Karpas-422 (cell line): ENCODE results near the gene BPGM. TPM values are rescaled to one million over a fixed set of nuclear protein-coding genes. Genes with fewer than 3 reads are reported as not detected.
A peak's percentile ranks its signal among the peaks of the same experiment; 100 is the strongest.
"Not testable (repeated sequence)": the region's sequence is repeated elsewhere in the genome, so short reads cannot be mapped to it uniquely, and the experiment has no call there.

Experiments used
- DNase-seq: peaks from one replicate; pipeline ENCODE4 v3.0.0-alpha.2; 2015
- H2AFZ ChIP-seq: fragments of 200-600 bp; sonication (generic); 2 replicates; pipeline ENCODE4 v1.6.1; 2014; ENCODE audit warnings: antibody characterized with exemption, low read length, mixed read lengths
- H3K27ac ChIP-seq: fragments of 200-600 bp; sonication (generic); 2 replicates; pipeline ENCODE4 v1.5.1; 2014; ENCODE audit warnings: mild to moderate bottlenecking, low read length, moderate library complexity
- H3K27me3 ChIP-seq: fragments of 200-600 bp; sonication (generic); 2 replicates; pipeline ENCODE4 v1.6.1; 2014; ENCODE audit warnings: low read length, mixed read lengths
- H3K36me3 ChIP-seq: fragments of 200-600 bp; sonication (generic); 2 replicates; pipeline ENCODE4 v1.6.1; 2014; ENCODE audit warnings: low read length, mixed read lengths; ENCODE audit not compliant: insufficient read depth
- H3K4me1 ChIP-seq: fragments of 200-600 bp; sonication (generic); 2 replicates; pipeline ENCODE4 v1.6.1; 2014; ENCODE audit warnings: mild to moderate bottlenecking, low read length, mixed read lengths
- H3K4me2 ChIP-seq: fragments of 200-600 bp; sonication (generic); 2 replicates; pipeline ENCODE4 v1.6.1; 2014; ENCODE audit warnings: low read length, low read depth, mild to moderate bottlenecking; ENCODE audit not compliant: poor library complexity, severe bottlenecking
- H3K4me3 ChIP-seq: fragments of 200-600 bp; sonication (generic); 2 replicates; pipeline ENCODE4 v1.5.1; 2014; ENCODE audit warnings: mild to moderate bottlenecking, antibody characterized with exemption, low read length, mixed read lengths
- H3K79me2 ChIP-seq: fragments of 200-600 bp; sonication (generic); 2 replicates; pipeline ENCODE4 v1.6.1; 2014; ENCODE audit warnings: mild to moderate bottlenecking, low read length, mixed read lengths
- H3K9ac ChIP-seq: fragments of 200-600 bp; sonication (generic); 2 replicates; pipeline ENCODE4 v1.6.0; 2014; ENCODE audit warnings: low read length
- H3K9me2 ChIP-seq: fragments of 200-600 bp; sonication (generic), shearing (Covaris generic); replicated peaks from 2 replicates; pipeline ENCODE4 v1.6.0; 2014; ENCODE audit warnings: mild to moderate bottlenecking, low read length, moderate library complexity; ENCODE audit not compliant: insufficient read depth
- H3K9me3 ChIP-seq: fragments of 300-700, 200-600 bp; sonication (generic); 2 replicates; pipeline ENCODE4 v1.6.1; 2014; ENCODE audit warnings: low read length, mixed read lengths
- H4K20me1 ChIP-seq: fragments of 200-600 bp; sonication (generic); 2 replicates; pipeline ENCODE4 v1.6.1; 2014; ENCODE audit warnings: mild to moderate bottlenecking, antibody characterized with exemption, low read length, low read depth; ENCODE audit not compliant: insufficient read depth
- total RNA-seq: library from RNA; depleted of rRNA; stranded (reverse); fragments of >200 nt; shearing (Covaris generic); gene quantifications from 2 replicates; pipeline ENCODE4 v1.2.3, GENCODE V29; 2014; ENCODE audit warnings: low replicate concordance

BPGM gene
- total RNA-seq, 1 experiment from 2014 or later: 11.1 TPM

GRCh38 chr7:134637441-134637840 is 9.2 kb upstream of the BPGM start:
- H3K9me3 ChIP-seq: no peaks in the 10 kb centered on the region
- no peak overlapping the region for H3K4me3 ChIP-seq
- no peaks in the 10 kb centered on the region; the same call in 1 of the 2 replicates for H3K4me1 ChIP-seq
- no peaks in the 10 kb centered on the region for H3K27me3 ChIP-seq
- no peak for DNase-seq
- no peaks in the 10 kb centered on the region for H3K36me3 ChIP-seq
- no peak overlapping the region for H3K9ac ChIP-seq
- H4K20me1 ChIP-seq: no peaks in the 10 kb centered on the region
- H3K79me2 ChIP-seq: no peaks in the 10 kb centered on the region
- H3K4me2 ChIP-seq: no peak overlapping the region
- no peak overlapping the region for H2AFZ ChIP-seq
- H3K9me2 ChIP-seq: no peaks in the 10 kb centered on the region
- H3K27ac ChIP-seq: no peak overlapping the region

GRCh38 chr7:134637934-134638719 is 8.5 kb upstream of the BPGM start:
- no peaks in the 10 kb centered on the region; the same call in 1 of the 2 replicates for H3K4me1 ChIP-seq
- H3K36me3 ChIP-seq: no peaks in the 10 kb centered on the region
- H4K20me1 ChIP-seq: no peaks in the 10 kb centered on the region
- no peaks in the 10 kb centered on the region for H3K9me3 ChIP-seq
- no peaks in the 10 kb centered on the region for H3K79me2 ChIP-seq
- no peaks in the 10 kb centered on the region for H3K27me3 ChIP-seq
- H3K4me2 ChIP-seq: no peak overlapping the region
- no peak for DNase-seq
- H3K27ac ChIP-seq: no peak overlapping the region
- H3K9ac ChIP-seq: no peak overlapping the region
- no peak overlapping the region for H2AFZ ChIP-seq
- H3K4me3 ChIP-seq: no peak overlapping the region
- H3K9me2 ChIP-seq: no peaks in the 10 kb centered on the region

- Histone ChIP-seq H3K27ac (no peak overlapping the region), H3K9me3 (no peaks in the 10 kb centered on the region), H2AFZ (no peak overlapping the region), H4K20me1 (no peaks in the 10 kb centered on the region), H3K36me3 (no peaks in the 10 kb centered on the region), H3K27me3 (no peaks in the 10 kb centered on the region), H3K4me3 (no peak overlapping the region), H3K9ac (no peak overlapping the region), H3K4me2 (no peak overlapping the region), H3K79me2 (no peaks in the 10 kb centered on the region), H3K4me1 (no peaks in the 10 kb centered on the region; the same call in 1 of the 2 replicates), H3K9me2 (no peaks in the 10 kb centered on the region)
- DNase-seq: no peak
Measured at GRCh38 chr7:134639061-134639460, 7.6 kb upstream of the BPGM start.

GRCh38 chr7:134639683-134640279 is 6.9 kb upstream of the BPGM start:
- Histone ChIP-seq H3K27ac (no peak overlapping the region), H2AFZ (no peak overlapping the region), H3K9ac (no peak overlapping the region)

GRCh38 chr7:134640842-134641715 is 5.6 kb upstream of the BPGM start:
- Histone ChIP-seq H3K9me3 (no peaks in the 10 kb centered on the region), H3K9me2 (no peaks in the 10 kb centered on the region), H3K4me2 (no peak overlapping the region), H2AFZ (no peak overlapping the region), H3K27me3 (no peaks in the 10 kb centered on the region), H3K36me3 (no peaks in the 10 kb centered on the region), H3K4me3 (no peak overlapping the region), H3K4me1 (peaks cover 11% of the 10 kb centered on the region), H3K27ac (no peak overlapping the region), H3K79me2 (no peaks in the 10 kb centered on the region), H4K20me1 (no peaks in the 10 kb centered on the region), H3K9ac (no peak overlapping the region)
- no peak for DNase-seq

More at GRCh38 chr7:134639683-134640279, 6.9 kb upstream of the BPGM start:
- H4K20me1 ChIP-seq: no peaks in the 10 kb centered on the region
- no peaks in the 10 kb centered on the region for H3K9me3 ChIP-seq
- no peak overlapping the region for H3K4me3 ChIP-seq
- H3K36me3 ChIP-seq: no peaks in the 10 kb centered on the region
- no peak for DNase-seq
- H3K27me3 ChIP-seq: no peaks in the 10 kb centered on the region
- no peaks in the 10 kb centered on the region for H3K79me2 ChIP-seq
- no peak overlapping the region for H3K4me2 ChIP-seq
- no peaks in the 10 kb centered on the region for H3K9me2 ChIP-seq
- H3K4me1 ChIP-seq: no peaks in the 10 kb centered on the region; the same call in 1 of the 2 replicates

GRCh38 chr7:134641981-134642380 is 4.7 kb upstream of the BPGM start:
- not testable (repeated sequence) for H3K79me2 ChIP-seq, H2AFZ ChIP-seq, H4K20me1 ChIP-seq, H3K9me3 ChIP-seq, H3K27ac ChIP-seq, H3K9me2 ChIP-seq, DNase-seq, H3K9ac ChIP-seq, H3K27me3 ChIP-seq, H3K4me3 ChIP-seq, H3K4me2 ChIP-seq, H3K36me3 ChIP-seq
- H3K4me1 ChIP-seq: peaks cover 11% of the 10 kb centered on the region

- no peaks in the 10 kb centered on the region for H3K36me3 ChIP-seq
- H3K4me1 ChIP-seq: peaks cover 22% of the 10 kb centered on the region
- no peaks in the 10 kb centered on the region for H3K9me2 ChIP-seq
- H3K27ac ChIP-seq: no peak overlapping the region
- H3K4me2 ChIP-seq: no peak overlapping the region
- no peaks in the 10 kb centered on the region for H3K27me3 ChIP-seq
- no peaks in the 10 kb centered on the region for H3K9me3 ChIP-seq
- no peak overlapping the region for H3K4me3 ChIP-seq
- no peaks in the 10 kb centered on the region for H3K79me2 ChIP-seq
- H2AFZ ChIP-seq: no peak overlapping the region
- no peak overlapping the region for H3K9ac ChIP-seq
- H4K20me1 ChIP-seq: no peaks in the 10 kb centered on the region
- DNase-seq: no peak
Measured at GRCh38 chr7:134643131-134643530, 3.5 kb upstream of the BPGM start.

- no peak overlapping the region for H2AFZ ChIP-seq
- H3K9me2 ChIP-seq: no peaks in the 10 kb centered on the region
- peak overlapping the region; percentile 88 for H3K4me2 ChIP-seq
- H3K4me1 ChIP-seq: peaks cover 44% of the 10 kb centered on the region
- no peaks in the 10 kb centered on the region for H3K27me3 ChIP-seq
- peak overlapping the region; percentile 77 for H3K9ac ChIP-seq
- no peaks in the 10 kb centered on the region for H3K9me3 ChIP-seq
- DNase-seq: no peak
- no peaks in the 10 kb centered on the region for H3K79me2 ChIP-seq
- peak overlapping the region; percentile 75 for H3K4me3 ChIP-seq
- no peak overlapping the region for H3K27ac ChIP-seq
- H3K36me3 ChIP-seq: no peaks in the 10 kb centered on the region
- no peaks in the 10 kb centered on the region for H4K20me1 ChIP-seq
Measured at GRCh38 chr7:134645478-134645877, 1.2 kb upstream of the BPGM start.
